ENCODE data around the gene ORC3.

- TF ChIP-seq CTCF (IDR thresholded peaks at IDR 0.05) (no peak), POLR2A (IDR thresholded peaks at IDR 0.05) (no peak)
These were observed 83.3 kb downstream of the ORC3 start for GRCh38 chr6:87673237-87673636.

Measured in body of pancreas (tissue), 4 donors.